ENCODE results near the gene DCAF6.

- TF ChIP-seq EZH2 (IDR thresholded peaks at IDR 0.05), result no peak
- TF ChIP-seq POLR2AphosphoS5 (IDR thresholded peaks at IDR 0.05; ENCODE audit: borderline replicate concordance, low read depth, low read length), result no peak
- TF ChIP-seq FOXP2 (optimal IDR thresholded peaks at IDR 0.05; ENCODE audit: control extremely low read depth, extremely low read length, insufficient read depth), result no peak
Measured at GRCh38 chr1:167996266-167996665, 59.8 kb downstream of the DCAF6 start.

Data from SK-N-MC (cell line).